Subcutaneous abdominal adipose tissue (tissue), 5 donors: ENCODE results near the gene AEBP1.

Source experiments
- H3K27ac ChIP-seq: one replicate; pipeline ENCODE4 v1.7.0; 2013; ENCODE audit warnings: low read depth, mild to moderate bottlenecking, inconsistent platforms, low read length, moderate library complexity
- H3K27me3 ChIP-seq, 5 donors: one replicate each; pipeline ENCODE4 v1.7.0; 2013; ENCODE audit warnings: low read length in 5 of 5, inconsistent platforms in 1 of 5; ENCODE audit not compliant: control insufficient read depth in 5 of 5, insufficient read depth in 4 of 5
- H3K36me3 ChIP-seq, 5 donors: one replicate each; pipeline ENCODE4 v1.7.0; 2013; ENCODE audit warnings: low read length in 5 of 5; ENCODE audit not compliant: control insufficient read depth in 5 of 5, insufficient read depth in 5 of 5
- H3K4me1 ChIP-seq, 5 donors: one replicate each; pipeline ENCODE4 v1.7.0; 2013; ENCODE audit warnings: low read length in 5 of 5, mild to moderate bottlenecking in 3 of 5, moderate library complexity in 1 of 5; ENCODE audit not compliant: control insufficient read depth in 5 of 5, insufficient read depth in 5 of 5
- H3K4me3 ChIP-seq, 5 donors: one replicate each; pipeline ENCODE4 v1.7.0; 2013; ENCODE audit warnings: low read length in 5 of 5, low read depth in 1 of 5
- H3K9ac ChIP-seq, 5 donors: one replicate each; pipeline ENCODE4 v1.7.0; 2013; ENCODE audit warnings: low read length in 5 of 5, mild to moderate bottlenecking in 4 of 5, moderate library complexity in 3 of 5
- H3K9me3 ChIP-seq, 5 donors: one replicate each; pipeline ENCODE4 v1.7.0; 2013; ENCODE audit warnings: low read length in 5 of 5; ENCODE audit not compliant: control insufficient read depth in 5 of 5
- donor health status: healthy.
- donor health status: healthy.
- donor health status: healthy.
- donor health status: healthy.
- donor health status: healthy.

AEBP1 gene

DNA sequence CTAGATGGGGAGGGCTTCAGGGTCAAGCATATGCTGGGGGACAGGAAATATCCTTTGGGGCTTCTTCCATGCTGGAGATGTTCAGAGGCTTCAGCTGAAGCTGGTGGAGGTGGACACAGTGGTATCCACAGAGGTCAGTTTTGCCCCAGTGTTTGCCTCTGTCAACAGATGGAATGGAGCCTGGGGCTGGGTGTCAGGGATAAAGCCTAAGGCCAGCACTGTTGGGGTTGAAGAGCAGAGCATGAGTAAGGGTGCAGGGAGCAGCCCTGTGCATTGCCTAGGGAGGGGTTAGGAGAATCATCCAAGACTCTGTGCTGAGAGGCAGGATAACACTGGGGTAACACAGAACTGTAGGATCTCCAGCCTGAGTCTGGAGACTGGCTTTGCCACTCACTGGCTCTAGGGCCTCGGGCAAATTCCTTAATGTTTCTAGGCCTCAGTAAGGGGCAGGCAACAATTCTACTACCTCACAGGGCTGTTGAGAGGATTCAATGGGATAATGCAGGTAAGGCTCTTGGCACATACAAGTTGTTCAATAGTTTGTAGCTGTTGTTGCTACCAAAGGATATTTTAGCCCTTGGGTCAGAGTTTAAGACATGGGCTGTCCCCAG, 58.7 kb downstream of the AEBP1 start:
- Histone ChIP-seq H3K27ac (no peak overlapping the region), H3K27me3 (no peaks in the 10 kb centered on the region), H3K9ac (no peak overlapping the region), H3K9me3 (no peaks in the 10 kb centered on the region), H3K36me3 (no peaks in the 10 kb centered on the region), H3K4me3 (no peak overlapping the region), H3K4me1 (peaks cover 0 to 23% (median 12%) of the 10 kb centered on the region in 5 donors)

DNA sequence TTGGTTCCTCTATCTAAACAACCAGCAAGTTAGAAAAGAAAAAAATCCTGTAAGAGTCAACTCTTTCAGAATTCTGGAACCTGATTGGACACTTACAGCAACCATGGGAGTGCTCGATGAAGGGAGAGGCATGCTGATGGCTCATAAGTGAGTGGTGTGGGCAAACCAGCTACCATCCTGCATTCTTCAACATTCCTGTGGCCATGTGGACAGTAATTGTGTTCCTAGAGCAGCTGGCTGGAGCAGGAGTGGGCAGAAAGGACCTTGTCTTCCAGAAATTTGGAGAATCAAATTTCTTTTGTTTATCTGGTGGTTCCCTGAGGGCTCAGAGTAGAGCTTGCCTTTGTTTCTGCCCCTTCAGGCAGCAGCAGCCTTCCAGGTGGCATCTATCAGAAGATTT, 59.4 kb downstream of the AEBP1 start:
- Histone ChIP-seq H3K27ac (no peak overlapping the region), H3K4me3 (no peak overlapping the region), H3K27me3 (no peaks in the 10 kb centered on the region), H3K9ac (no peak overlapping the region), H3K36me3 (no peaks in the 10 kb centered on the region), H3K9me3 (no peaks in the 10 kb centered on the region), H3K4me1 (peaks cover 0 to 17% (median 12%) of the 10 kb centered on the region in 5 donors)
